Measurements from ENCODE around the gene PTP4A1. TPM values are rescaled to one million over a fixed set of nuclear protein-coding genes. Genes with fewer than 3 reads are reported as not detected.
"Not testable (repeated sequence)": the region's sequence is repeated elsewhere in the genome, so short reads cannot be mapped to it uniquely, and the experiment has no call there.

The PTP4A1 gene
- 10 to 100 TPM; 65.2 to 66.4 TPM for total RNA-seq

GRCh38 chr6:63572044-63572746 lies at the start of gene PTP4A1, which contains the start of gene LOC128125822:
PTP4A1 (plus strand) TSS chr6:63572480; CDS start chr6:63576881, 4,401 bp downstream.
LOC128125822 (plus strand) TSS chr6:63572480.
- Mint-ChIP-seq H3K9me3 (no peaks in the 10 kb centered on the region), H3K27ac (peak within 1 kb of the TSS; percentile 97), H3K27me3 (no peaks in the 10 kb centered on the region), H3K36me3 (peaks cover 14% of the 10 kb centered on the region), H3K4me1 (peaks cover 30% of the 10 kb centered on the region), H3K4me3 (peak within 1 kb of the TSS; percentile 97)
- ATAC-seq (ENCODE audit: low read depth) (peak; percentile 93), DNase-seq (peak; percentile 96)
- POLR2A ChIA-PET = interaction anchor here (1.1 to 1.2 kb wide), 2 partner anchors 63 to 96 kb away, joined by 3 to 5 read pairs; partner anchors contain the start of gene PHF3

- H3K36me3 Mint-ChIP-seq; H3K9me3 Mint-ChIP-seq; H3K27me3 Mint-ChIP-seq; H3K27ac Mint-ChIP-seq; DNase-seq; H3K4me3 Mint-ChIP-seq; ATAC-seq (ENCODE audit: low read depth): not testable (repeated sequence)
- H3K4me1 Mint-ChIP-seq = peaks cover 25% of the 10 kb centered on the region
- POLR2A ChIA-PET = interaction anchor here (0.6 kb wide), 1 partner anchor 37 kb away, joined by 7 read pairs; no protein-coding TSS in a partner anchor
Observed at GRCh38 chr6:63522911-63523287, 49.4 kb upstream of the PTP4A1 start.

GRCh38 chr6:63523630-63524029 lies 48.6 kb upstream of the PTP4A1 start:
- no peak overlapping the region for H3K4me3 Mint-ChIP-seq
- H3K36me3 Mint-ChIP-seq = peaks cover 9% of the 10 kb centered on the region
- H3K27me3 Mint-ChIP-seq = peaks cover 1% of the 10 kb centered on the region
- no peak overlapping the region for H3K27ac Mint-ChIP-seq
- POLR2A ChIA-PET = interaction anchor here (0.6 kb wide), 1 partner anchor 36 kb away, joined by 7 read pairs; no protein-coding TSS in a partner anchor
- peaks cover 3% of the 10 kb centered on the region for H3K9me3 Mint-ChIP-seq
- DNase-seq (no peak), ATAC-seq (ENCODE audit: low read depth) (no peak)
- peaks cover 30% of the 10 kb centered on the region for H3K4me1 Mint-ChIP-seq

GRCh38 chr6:63525186-63525878 lies 46.9 kb upstream of the PTP4A1 start:
- peak overlapping the region; percentile 4 for H3K27ac Mint-ChIP-seq
- ATAC-seq (ENCODE audit: low read depth) = no peak
- DNase-seq = no peak
- peaks cover 7% of the 10 kb centered on the region for H3K36me3 Mint-ChIP-seq
- H3K4me3 Mint-ChIP-seq = no peak overlapping the region
- H3K9me3 Mint-ChIP-seq = peaks cover 3% of the 10 kb centered on the region
- peaks cover 1% of the 10 kb centered on the region for H3K27me3 Mint-ChIP-seq
- peaks cover 33% of the 10 kb centered on the region for H3K4me1 Mint-ChIP-seq
- POLR2A ChIA-PET = no interaction called here

- POLR2A ChIA-PET = no interaction called here
- Mint-ChIP-seq H3K4me3 (no peak overlapping the region), H3K9me3 (peaks cover 3% of the 10 kb centered on the region), H3K36me3 (peaks cover 12% of the 10 kb centered on the region), H3K4me1 (peaks cover 36% of the 10 kb centered on the region), H3K27me3 (no peaks in the 10 kb centered on the region), H3K27ac (no peak overlapping the region)
- DNase-seq (no peak), ATAC-seq (ENCODE audit: low read depth) (no peak)
Observed at GRCh38 chr6:63526931-63527330, 45.3 kb upstream of the PTP4A1 start.

GRCh38 chr6:63527658-63528514 lies 44.4 kb upstream of the PTP4A1 start:
- ATAC-seq (ENCODE audit: low read depth) (peak; percentile 23), DNase-seq (no peak)
- Mint-ChIP-seq H3K27me3 (no peaks in the 10 kb centered on the region), H3K36me3 (peaks cover 12% of the 10 kb centered on the region), H3K27ac (peak overlapping the region; percentile 86), H3K4me1 (peaks cover 36% of the 10 kb centered on the region), H3K4me3 (peak overlapping the region; percentile 50), H3K9me3 (peaks cover 3% of the 10 kb centered on the region)
- POLR2A ChIA-PET = no interaction called here

- DNase-seq = no peak
- POLR2A ChIA-PET = interaction anchor here (0.9 to 1.2 kb wide), 3 partner anchors 13 to 45 kb away, joined by 3 to 6 read pairs (median 4); no protein-coding TSS in a partner anchor
- ATAC-seq (ENCODE audit: low read depth) = peak; percentile 94
- peaks cover 36% of the 10 kb centered on the region for H3K4me1 Mint-ChIP-seq
- H3K36me3 Mint-ChIP-seq = peaks cover 12% of the 10 kb centered on the region
- peaks cover 3% of the 10 kb centered on the region for H3K9me3 Mint-ChIP-seq
- peak overlapping the region; percentile 97 for H3K27ac Mint-ChIP-seq
- peak overlapping the region; percentile 77 for H3K4me3 Mint-ChIP-seq
- no peaks in the 10 kb centered on the region for H3K27me3 Mint-ChIP-seq
Observed at GRCh38 chr6:63529498-63529897, 42.8 kb upstream of the PTP4A1 start.

GRCh38 chr6:63530182-63530581 lies 42.1 kb upstream of the PTP4A1 start:
- peaks cover 2% of the 10 kb centered on the region for H3K9me3 Mint-ChIP-seq
- peak overlapping the region; percentile 97 for H3K27ac Mint-ChIP-seq
- DNase-seq = no peak
- no peaks in the 10 kb centered on the region for H3K27me3 Mint-ChIP-seq
- peaks cover 34% of the 10 kb centered on the region for H3K4me1 Mint-ChIP-seq
- H3K4me3 Mint-ChIP-seq = no peak overlapping the region
- no peak for ATAC-seq (ENCODE audit: low read depth)
- H3K36me3 Mint-ChIP-seq = peaks cover 10% of the 10 kb centered on the region
- POLR2A ChIA-PET = interaction anchor here (0.9 to 1.2 kb wide), 3 partner anchors 14 to 44 kb away, joined by 3 to 6 read pairs (median 4); no protein-coding TSS in a partner anchor

GRCh38 chr6:63530991-63531390 lies 41.3 kb upstream of the PTP4A1 start:
- DNase-seq (no peak), ATAC-seq (ENCODE audit: low read depth) (no peak)
- Mint-ChIP-seq H3K9me3 (no peaks in the 10 kb centered on the region), H3K27me3 (no peaks in the 10 kb centered on the region), H3K36me3 (peaks cover 5% of the 10 kb centered on the region), H3K4me3 (no peak overlapping the region), H3K4me1 (peaks cover 29% of the 10 kb centered on the region), H3K27ac (no peak overlapping the region)
- POLR2A ChIA-PET = no interaction called here

GRCh38 chr6:63533026-63533425 lies 39.3 kb upstream of the PTP4A1 start:
- POLR2A ChIA-PET = interaction anchor here (0.5 kb wide), 1 partner anchor 24 kb away, joined by 3 read pairs; no protein-coding TSS in a partner anchor
- peaks cover 20% of the 10 kb centered on the region for H3K4me1 Mint-ChIP-seq
- ATAC-seq (ENCODE audit: low read depth) = no peak

GRCh38 chr6:63533952-63534351 lies 38.3 kb upstream of the PTP4A1 start:
- ATAC-seq (ENCODE audit: low read depth) = no peak
- H3K36me3 Mint-ChIP-seq = peaks cover 5% of the 10 kb centered on the region
- H3K4me1 Mint-ChIP-seq = peaks cover 16% of the 10 kb centered on the region

More at GRCh38 chr6:63533026-63533425, 39.3 kb upstream of the PTP4A1 start:
- no peak for DNase-seq
- peaks cover 5% of the 10 kb centered on the region for H3K36me3 Mint-ChIP-seq
- H3K27me3 Mint-ChIP-seq = peaks cover 4% of the 10 kb centered on the region
- no peak overlapping the region for H3K27ac Mint-ChIP-seq
- H3K9me3 Mint-ChIP-seq = no peaks in the 10 kb centered on the region
- no peak overlapping the region for H3K4me3 Mint-ChIP-seq

GRCh38 chr6:63537201-63537958 lies 34.9 kb upstream of the PTP4A1 start:
- ATAC-seq (ENCODE audit: low read depth) (no peak), DNase-seq (no peak)
- peaks cover 22% of the 10 kb centered on the region for H3K27me3 Mint-ChIP-seq
- no peaks in the 10 kb centered on the region for H3K4me1 Mint-ChIP-seq
- POLR2A ChIA-PET = no interaction called here
- H3K36me3 Mint-ChIP-seq = peaks cover under 1% of the 10 kb centered on the region
- no peak overlapping the region for H3K27ac Mint-ChIP-seq
- H3K4me3 Mint-ChIP-seq = no peak overlapping the region
- H3K9me3 Mint-ChIP-seq = peaks cover 2% of the 10 kb centered on the region

More at GRCh38 chr6:63533952-63534351, 38.3 kb upstream of the PTP4A1 start:
- no peaks in the 10 kb centered on the region for H3K9me3 Mint-ChIP-seq
- peaks cover 4% of the 10 kb centered on the region for H3K27me3 Mint-ChIP-seq
- DNase-seq = no peak
- POLR2A ChIA-PET = no interaction called here
- no peak overlapping the region for H3K4me3 Mint-ChIP-seq
- H3K27ac Mint-ChIP-seq = no peak overlapping the region
